VCaP (cell line): ENCODE measurements around the gene PHTF2.

Experiments used
- H3K27ac ChIP-seq: fragments of 450-650 bp; 2 replicates; pipeline ENCODE4 v1.5.1; 2017
- CTCF ChIP-seq: fragments of 450-650 bp; conservative IDR thresholded peaks from 2 replicates; pipeline ENCODE4 v1.5.1; 2017; ENCODE audit warnings: mild to moderate bottlenecking, moderate library complexity

PHTF2 gene

DNA sequence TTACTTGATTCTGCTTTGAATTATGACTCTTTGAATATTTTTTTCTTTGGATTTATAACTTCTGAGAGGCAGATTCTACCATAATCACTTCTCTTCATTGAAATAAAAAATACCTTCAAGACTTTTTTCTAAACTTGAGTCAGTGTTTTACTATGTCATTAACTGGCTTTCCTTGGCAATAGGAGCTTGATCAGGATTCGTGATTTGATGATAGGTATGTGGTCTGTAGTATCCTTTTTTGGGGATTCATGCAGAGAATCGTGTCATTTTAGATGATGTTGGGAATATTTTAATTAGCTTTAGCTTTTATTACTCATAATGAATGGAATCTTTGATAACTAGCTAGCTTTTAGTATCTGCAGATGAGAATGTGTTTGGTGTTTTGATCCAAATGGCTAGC lies 83.3 kb downstream of the PHTF2 start:
- TF ChIP-seq CTCF: no peak
- H3K27ac ChIP-seq: no peak overlapping the region

- no peak for TF ChIP-seq CTCF
- no peak overlapping the region for H3K27ac ChIP-seq
Measured at GRCh38 chr7:77885155-77885554, 86.6 kb downstream of the PHTF2 start.

DNA sequence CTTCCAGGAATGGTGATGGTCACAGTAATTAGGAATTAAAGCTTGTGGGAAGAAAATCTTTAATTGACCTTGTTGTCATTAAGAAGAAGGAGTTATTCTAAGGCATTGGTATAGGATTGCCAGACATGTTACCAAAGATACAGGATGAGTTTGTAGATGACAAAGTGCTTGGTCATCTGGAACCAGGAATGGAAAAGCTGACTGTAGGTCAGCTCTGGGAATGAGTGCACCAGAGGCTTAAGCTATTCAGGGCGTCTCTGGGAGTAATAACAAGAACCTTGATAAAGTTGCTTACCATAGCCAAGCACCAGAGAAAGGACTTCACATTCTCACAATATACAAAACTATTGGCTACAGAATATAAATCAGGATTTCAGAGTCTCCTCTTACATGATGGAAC lies 89.0 kb downstream of the PHTF2 start:
- no peak for TF ChIP-seq CTCF
- H3K27ac ChIP-seq: no peak overlapping the region

- H3K27ac ChIP-seq: no peak overlapping the region
- TF ChIP-seq CTCF: no peak
Measured at GRCh38 chr7:77888998-77889397, 90.4 kb downstream of the PHTF2 start.

GRCh38 chr7:77893813-77894212 lies 95.2 kb downstream of the PHTF2 start:
- H3K27ac ChIP-seq: no peak overlapping the region
- TF ChIP-seq CTCF: no peak

- H3K27ac ChIP-seq: no peak overlapping the region
- TF ChIP-seq CTCF: no peak
Measured at GRCh38 chr7:77894574-77895091, 96.1 kb downstream of the PHTF2 start.

GRCh38 chr7:77895905-77896304 lies 97.3 kb downstream of the PHTF2 start:
- H3K27ac ChIP-seq: no peak overlapping the region
- no peak for TF ChIP-seq CTCF
